Measurements from ENCODE around the gene GRM8. TPM values are rescaled to one million over a fixed set of nuclear protein-coding genes. Genes with fewer than 3 reads are reported as not detected.

GRM8 gene
- total and polyA plus RNA-seq, 10 of the 15 experiments (the other 5 are each of a cell fraction or from before 2014, with no cell fraction given), result 0.33 to 7.1 (median 0.45) TPM; not detected in 2

DNA sequence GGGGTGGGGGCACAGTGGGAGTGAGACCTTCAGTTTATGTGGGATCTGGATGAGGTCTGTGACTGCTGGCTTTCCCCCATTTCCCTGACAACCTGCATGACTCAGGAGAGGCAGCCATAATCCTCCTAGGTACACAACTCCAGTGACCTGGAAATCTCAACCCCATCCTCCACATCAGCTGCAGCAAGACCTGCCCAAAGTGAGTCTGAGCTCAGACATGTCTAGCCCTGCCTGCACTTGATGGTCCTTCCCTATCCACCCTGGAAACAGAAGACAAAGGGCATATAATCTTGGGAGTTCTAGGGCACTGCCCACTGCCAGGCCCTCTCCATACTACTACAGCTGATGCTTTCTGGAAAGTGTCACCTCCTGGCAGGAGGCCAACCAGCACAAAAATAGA lies 75.6 kb downstream of the GRM8 start:
- BruUV-seq (replicated peaks), result no TSS peak
- FAIRE-seq (no peak), DNase-seq (ENCODE audit: low read depth, low spot score) (no peak), ATAC-seq (no peak)
- ChIA-PET RAD21 (ENCODE audit: unreplicated experiment) (no interaction called here), POLR2A (no interaction called here), CTCF (interaction anchor here (0.5 kb wide), 1 partner anchor 327 kb away, joined by 3 read pairs; no protein-coding TSS in a partner anchor), SMC1A (ENCODE audit: uncharacterized antibody, unreplicated experiment) (interaction anchor here (1.3 kb wide), 1 partner anchor 13 kb away, joined by 3 read pairs; no protein-coding TSS in a partner anchor)
- H3K4me2 ChIP-seq (ENCODE audit: control insufficient read depth, insufficient read depth), result no peak overlapping the region
- H3K9me3 ChIP-seq (replicated peaks; ENCODE audit: control insufficient read depth, insufficient read depth, low read length), result no peaks in the 10 kb centered on the region
- H3K36me3 ChIP-seq (ENCODE audit: control insufficient read depth in 2 of 2, insufficient read depth in 2 of 2, low read length in 1 of 2), result no peaks in the 10 kb centered on the region
- H3K9ac ChIP-seq (ENCODE audit: control insufficient read depth, insufficient read depth, low read length), result no peak overlapping the region
- intact Hi-C loops (cut with micrococcal nuclease; ENCODE audit: unreplicated experiment) (no loop called here), in situ Hi-C loops (cut with MboI) (no loop called here)
- H3K27ac ChIP-seq (ENCODE audit: control insufficient read depth, insufficient read depth), result no peak overlapping the region
- no peaks in the 10 kb centered on the region for H3K4me1 ChIP-seq (ENCODE audit: control insufficient read depth, insufficient read depth, low read length)
- H3K27me3 ChIP-seq (replicated peaks in 1 of 2; ENCODE audit: control insufficient read depth in 2 of 2, insufficient read depth in 2 of 2, low read length in 1 of 2), result no peaks in the 10 kb centered on the region
- H4K20me1 ChIP-seq (ENCODE audit: control insufficient read depth, insufficient read depth), result no peaks in the 10 kb centered on the region
- TF ChIP-seq RFX5 (IDR thresholded peaks at IDR 0.05; ENCODE audit: low read depth, low read length), result no peak
- TF ChIP-seq, protein P1, sequence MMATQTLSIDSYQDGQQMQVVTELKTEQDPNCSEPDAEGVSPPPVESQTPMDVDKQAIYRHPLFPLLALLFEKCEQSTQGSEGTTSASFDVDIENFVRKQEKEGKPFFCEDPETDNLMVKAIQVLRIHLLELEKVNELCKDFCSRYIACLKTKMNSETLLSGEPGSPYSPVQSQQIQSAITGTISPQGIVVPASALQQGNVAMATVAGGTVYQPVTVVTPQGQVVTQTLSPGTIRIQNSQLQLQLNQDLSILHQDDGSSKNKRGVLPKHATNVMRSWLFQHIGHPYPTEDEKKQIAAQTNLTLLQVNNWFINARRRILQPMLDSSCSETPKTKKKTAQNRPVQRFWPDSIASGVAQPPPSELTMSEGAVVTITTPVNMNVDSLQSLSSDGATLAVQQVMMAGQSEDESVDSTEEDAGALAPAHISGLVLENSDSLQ (IDR thresholded peaks at IDR 0.05), result no peak
- no peak for TF ChIP-seq PAX5 (IDR thresholded peaks at IDR 0.05; ENCODE audit: borderline replicate concordance, low read depth, low read length)
- TF ChIP-seq, protein P2, sequence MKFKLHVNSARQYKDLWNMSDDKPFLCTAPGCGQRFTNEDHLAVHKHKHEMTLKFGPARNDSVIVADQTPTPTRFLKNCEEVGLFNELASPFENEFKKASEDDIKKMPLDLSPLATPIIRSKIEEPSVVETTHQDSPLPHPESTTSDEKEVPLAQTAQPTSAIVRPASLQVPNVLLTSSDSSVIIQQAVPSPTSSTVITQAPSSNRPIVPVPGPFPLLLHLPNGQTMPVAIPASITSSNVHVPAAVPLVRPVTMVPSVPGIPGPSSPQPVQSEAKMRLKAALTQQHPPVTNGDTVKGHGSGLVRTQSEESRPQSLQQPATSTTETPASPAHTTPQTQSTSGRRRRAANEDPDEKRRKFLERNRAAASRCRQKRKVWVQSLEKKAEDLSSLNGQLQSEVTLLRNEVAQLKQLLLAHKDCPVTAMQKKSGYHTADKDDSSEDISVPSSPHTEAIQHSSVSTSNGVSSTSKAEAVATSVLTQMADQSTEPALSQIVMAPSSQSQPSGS (IDR thresholded peaks at IDR 0.05; ENCODE audit: low read length), result no peak
- TF ChIP-seq MEF2A (IDR thresholded peaks at IDR 0.05; ENCODE audit: insufficient read depth, low read depth, low read length), result no peak
- TF ChIP-seq, protein P3, sequence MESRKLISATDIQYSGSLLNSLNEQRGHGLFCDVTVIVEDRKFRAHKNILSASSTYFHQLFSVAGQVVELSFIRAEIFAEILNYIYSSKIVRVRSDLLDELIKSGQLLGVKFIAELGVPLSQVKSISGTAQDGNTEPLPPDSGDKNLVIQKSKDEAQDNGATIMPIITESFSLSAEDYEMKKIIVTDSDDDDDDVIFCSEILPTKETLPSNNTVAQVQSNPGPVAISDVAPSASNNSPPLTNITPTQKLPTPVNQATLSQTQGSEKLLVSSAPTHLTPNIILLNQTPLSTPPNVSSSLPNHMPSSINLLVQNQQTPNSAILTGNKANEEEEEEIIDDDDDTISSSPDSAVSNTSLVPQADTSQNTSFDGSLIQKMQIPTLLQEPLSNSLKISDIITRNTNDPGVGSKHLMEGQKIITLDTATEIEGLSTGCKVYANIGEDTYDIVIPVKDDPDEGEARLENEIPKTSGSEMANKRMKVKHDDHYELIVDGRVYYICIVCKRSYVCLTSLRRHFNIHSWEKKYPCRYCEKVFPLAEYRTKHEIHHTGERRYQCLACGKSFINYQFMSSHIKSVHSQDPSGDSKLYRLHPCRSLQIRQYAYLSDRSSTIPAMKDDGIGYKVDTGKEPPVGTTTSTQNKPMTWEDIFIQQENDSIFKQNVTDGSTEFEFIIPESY (IDR thresholded peaks at IDR 0.05), result no peak
- TF ChIP-seq, protein P4, sequence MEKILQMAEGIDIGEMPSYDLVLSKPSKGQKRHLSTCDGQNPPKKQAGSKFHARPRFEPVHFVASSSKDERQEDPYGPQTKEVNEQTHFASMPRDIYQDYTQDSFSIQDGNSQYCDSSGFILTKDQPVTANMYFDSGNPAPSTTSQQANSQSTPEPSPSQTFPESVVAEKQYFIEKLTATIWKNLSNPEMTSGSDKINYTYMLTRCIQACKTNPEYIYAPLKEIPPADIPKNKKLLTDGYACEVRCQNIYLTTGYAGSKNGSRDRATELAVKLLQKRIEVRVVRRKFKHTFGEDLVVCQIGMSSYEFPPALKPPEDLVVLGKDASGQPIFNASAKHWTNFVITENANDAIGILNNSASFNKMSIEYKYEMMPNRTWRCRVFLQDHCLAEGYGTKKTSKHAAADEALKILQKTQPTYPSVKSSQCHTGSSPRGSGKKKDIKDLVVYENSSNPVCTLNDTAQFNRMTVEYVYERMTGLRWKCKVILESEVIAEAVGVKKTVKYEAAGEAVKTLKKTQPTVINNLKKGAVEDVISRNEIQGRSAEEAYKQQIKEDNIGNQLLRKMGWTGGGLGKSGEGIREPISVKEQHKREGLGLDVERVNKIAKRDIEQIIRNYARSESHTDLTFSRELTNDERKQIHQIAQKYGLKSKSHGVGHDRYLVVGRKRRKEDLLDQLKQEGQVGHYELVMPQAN (conservative IDR thresholded peaks at IDR 0.05), result no peak
- TF ChIP-seq YBX1 (IDR thresholded peaks at IDR 0.05), result no peak
- TF ChIP-seq NFIC (IDR thresholded peaks at IDR 0.05; ENCODE audit: low read depth, low read length), result no peak
- no peaks in the 10 kb centered on the region for H3K79me2 ChIP-seq (ENCODE audit: control insufficient read depth, insufficient read depth, low read length)
- H3K4me3 ChIP-seq, result no peak overlapping the region
- H2AFZ ChIP-seq (ENCODE audit: control insufficient read depth, low read depth, low read length), result no peak overlapping the region

Measured in GM12878 (cell line).